22Rv1 (cell line): Measurements from ENCODE around the gene ENTPD8.

Source experiments
- H3K27ac ChIP-seq: fragments of 450-650 bp; 2 replicates; pipeline ENCODE4 v1.5.1; 2017
- CTCF ChIP-seq: fragments of 450-650 bp; IDR thresholded peaks from 2 replicates; pipeline ENCODE4 v1.5.1; 2017; ENCODE audit warnings: mild to moderate bottlenecking
- ZFX ChIP-seq: fragments of 450-650 bp; IDR thresholded peaks from 2 replicates; pipeline ENCODE4 v1.6.1; 2017; ENCODE audit warnings: antibody characterized with exemption, borderline replicate concordance

Gene ENTPD8

GRCh38 chr9:137436761-137437600 lies 4.2 kb downstream of the ENTPD8 start:
- no peak for TF ChIP-seq ZFX
- TF ChIP-seq CTCF = no peak
- no peak overlapping the region for H3K27ac ChIP-seq

GRCh38 chr9:137435980-137436760 lies 5.0 kb downstream of the ENTPD8 start:
- no peak for TF ChIP-seq CTCF
- peak overlapping the region; percentile 13; the same call in 1 of the 2 replicates for H3K27ac ChIP-seq

- peak overlapping the region; percentile 13; the same call in 1 of the 2 replicates for H3K27ac ChIP-seq
- TF ChIP-seq ZFX (no peak), CTCF (no peak)
These were observed 5.7 kb downstream of the ENTPD8 start for GRCh38 chr9:137435381-137435891.

GRCh38 chr9:137434498-137435380 lies 6.4 kb downstream of the ENTPD8 start:
- TF ChIP-seq ZFX (no peak), CTCF (no peak)

GRCh38 chr9:137433916-137434431 lies 7.2 kb downstream of the ENTPD8 start:
- TF ChIP-seq ZFX (no peak), CTCF (no peak)
- H3K27ac ChIP-seq = no peak overlapping the region

More at GRCh38 chr9:137434498-137435380, 6.4 kb downstream of the ENTPD8 start:
- no peak overlapping the region for H3K27ac ChIP-seq

GRCh38 chr9:137433349-137433915 lies 7.7 kb downstream of the ENTPD8 start:
- TF ChIP-seq CTCF = no peak
- TF ChIP-seq ZFX = no peak
- H3K27ac ChIP-seq = no peak overlapping the region
